ENCODE results near the gene DDIT3. TPM values are rescaled to one million over a fixed set of nuclear protein-coding genes. Genes with fewer than 3 reads are reported as not detected.

DDIT3 gene
- total RNA-seq, 4 donors from 2014 or later, result 27.6 to 58.2 (median 41.6) TPM

GRCh38 chr12:57549203-57549908 is 29.0 kb upstream of the DDIT3 start:
- intact Hi-C loops (cut with DNase I; ENCODE audit: low total_unique reads), result no loop called here

DNA sequence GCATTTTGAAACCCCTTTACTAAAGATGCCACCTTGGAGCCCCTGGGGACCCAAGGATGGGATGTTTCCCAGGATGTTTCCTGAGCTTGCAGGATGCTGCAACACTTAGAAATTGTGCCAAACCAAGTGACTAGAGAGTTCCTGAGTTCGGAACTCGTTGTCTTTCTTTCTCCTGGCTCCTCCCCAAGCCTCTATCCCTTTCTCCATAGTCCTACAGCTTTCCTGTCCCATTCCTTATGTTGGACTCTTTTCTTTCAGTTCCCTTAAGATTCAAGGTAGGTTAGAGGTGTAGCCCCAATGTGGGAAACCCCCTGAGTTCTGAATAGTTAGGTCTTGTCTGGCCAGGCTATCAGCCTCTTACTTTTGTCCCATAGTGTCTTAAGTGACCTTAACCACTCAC is 28.2 kb upstream of the DDIT3 start:
- DNase-seq (ENCODE audit: low spot score in 2 of 2), result no peak
- TF ChIP-seq CTCF (IDR thresholded peaks at IDR 0.05) (no peak), POLR2A (IDR thresholded peaks at IDR 0.05) (no peak)
- intact Hi-C loops (cut with DNase I; ENCODE audit: low total_unique reads), result no loop called here
- H3K4me3 ChIP-seq (ENCODE audit: low read depth, poor library complexity, severe bottlenecking), result no peak overlapping the region
- 32 to 42% methylated on average over 2 of the region's 2 CpGs for WGBS, 2 donors

More at GRCh38 chr12:57549203-57549908, 29.0 kb upstream of the DDIT3 start:
- no peak overlapping the region for H3K4me3 ChIP-seq (ENCODE audit: low read depth, poor library complexity, severe bottlenecking)
- WGBS, 2 donors, result 34% methylated on average over 13 of the region's 13 CpGs
- TF ChIP-seq POLR2A (IDR thresholded peaks at IDR 0.05) (no peak), CTCF (IDR thresholded peaks at IDR 0.05) (no peak)
- DNase-seq (ENCODE audit: low spot score in 2 of 2), result no peak

GRCh38 chr12:57548013-57548315 is 27.6 kb upstream of the DDIT3 start:
- no peak overlapping the region for H3K4me3 ChIP-seq (ENCODE audit: low read depth, poor library complexity, severe bottlenecking)
- intact Hi-C loops (cut with DNase I; ENCODE audit: low total_unique reads), result no loop called here
- no peak for DNase-seq (ENCODE audit: low spot score in 2 of 2)
- TF ChIP-seq POLR2A (IDR thresholded peaks at IDR 0.05) (no peak), CTCF (IDR thresholded peaks at IDR 0.05) (no peak)
- WGBS, 2 donors, result 92 to 99% methylated on average over 2 of the region's 2 CpGs

DNA sequence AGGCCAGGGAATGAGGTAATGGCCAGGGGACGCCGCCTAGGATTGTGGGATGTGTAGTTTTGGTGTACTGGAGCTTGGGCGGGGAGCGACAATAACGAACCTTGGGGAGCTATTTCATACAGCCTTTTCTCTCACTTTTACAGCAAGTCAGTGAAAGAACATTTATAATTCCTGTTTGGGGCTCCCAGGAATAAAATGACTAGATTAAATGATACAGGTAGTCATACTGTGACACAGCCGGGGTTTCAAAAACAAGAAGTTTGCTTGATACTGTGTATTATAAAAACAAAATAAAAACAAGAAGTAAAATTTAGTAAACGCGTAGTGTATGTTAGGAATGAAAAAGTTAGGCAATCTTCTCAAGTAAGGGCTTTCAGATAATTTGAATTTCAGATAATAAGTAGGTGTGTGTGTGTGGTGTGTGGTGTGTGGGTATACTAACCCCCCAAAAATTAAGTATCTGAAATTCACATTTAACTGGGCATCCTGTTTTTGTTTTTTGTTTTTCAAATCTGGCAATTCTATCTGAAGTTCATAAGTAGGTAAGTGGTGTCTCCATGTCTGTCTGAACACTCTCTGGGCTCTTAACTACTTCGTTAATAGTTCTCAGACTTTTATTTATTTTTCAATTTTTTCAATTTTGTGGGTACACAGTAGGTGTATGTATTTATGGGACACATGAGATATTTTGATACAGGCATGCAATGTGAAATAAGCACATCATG is 27.1 kb upstream of the DDIT3 start:
- H3K4me3 ChIP-seq (ENCODE audit: low read depth, poor library complexity, severe bottlenecking), result no peak overlapping the region
- TF ChIP-seq POLR2A (IDR thresholded peaks at IDR 0.05), result no peak
- TF ChIP-seq CTCF (IDR thresholded peaks at IDR 0.05), result no peak
- intact Hi-C loops (cut with DNase I; ENCODE audit: low total_unique reads), result no loop called here
- WGBS, 2 donors, result 21 to 23% methylated on average over 9 of the region's 9 CpGs
- no peak for DNase-seq (ENCODE audit: low spot score in 2 of 2)

DNA sequence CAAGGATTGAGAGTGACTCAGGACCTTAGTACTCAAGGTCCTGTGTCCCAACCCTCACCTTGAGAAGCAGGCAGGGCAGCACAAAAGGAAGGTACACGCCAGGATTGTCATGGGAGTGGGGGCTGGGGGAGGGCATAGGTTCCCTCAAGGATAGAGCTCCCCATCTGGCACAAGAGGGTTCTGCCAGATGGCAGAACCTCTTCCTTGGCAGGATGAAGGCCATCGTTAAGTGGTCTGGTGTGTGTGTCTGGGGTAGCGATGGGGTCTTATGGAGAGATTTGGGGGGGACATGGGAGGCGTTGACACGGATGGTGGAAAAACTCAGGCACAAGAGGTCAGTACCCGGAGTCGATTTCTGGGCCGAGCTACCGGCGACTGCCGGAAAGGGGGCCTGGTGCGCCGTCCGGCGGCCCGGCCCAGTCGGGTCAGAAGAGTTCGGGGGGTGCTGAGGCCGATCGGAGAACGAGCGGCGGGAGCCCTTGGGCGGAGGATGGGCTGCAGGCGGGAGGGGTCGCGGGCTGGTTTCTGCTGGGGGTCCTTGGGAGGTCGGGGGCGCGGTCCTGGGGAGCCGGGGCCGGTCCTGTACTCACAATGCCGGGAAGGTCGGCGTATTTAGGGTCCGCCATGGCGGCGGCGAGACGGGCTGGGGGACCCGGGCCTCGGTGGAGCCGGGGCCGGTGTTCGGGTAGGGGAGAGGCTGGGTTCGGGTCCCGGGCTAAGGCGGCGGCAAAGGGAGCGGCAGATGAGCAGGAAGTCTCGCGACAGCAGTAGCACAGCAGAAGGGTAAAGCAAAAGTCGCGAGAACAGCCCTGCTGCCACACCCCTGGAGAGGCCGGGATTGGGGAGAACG is 26.3 kb upstream of the DDIT3 start, which contains the start of gene DCTN2:
Gene DCTN2, minus strand, starts transcription at position 755 of the 850 bp plus-strand sequence. Its CDS starts 129 bp downstream, at position 626.
- TF ChIP-seq POLR2A (IDR thresholded peaks at IDR 0.05) (no peak), CTCF (IDR thresholded peaks at IDR 0.05) (no peak)
- 1% methylated on average over 53 to 54 of the region's 56 CpGs for WGBS, 2 donors
- intact Hi-C loops (cut with DNase I; ENCODE audit: low total_unique reads), result no loop called here
- peak within 1 kb of the TSS; percentile 81 for H3K4me3 ChIP-seq (ENCODE audit: low read depth, poor library complexity, severe bottlenecking)
- DNase-seq (ENCODE audit: low spot score in 2 of 2), result peak; percentile 97 to 99
